ENCODE measurements around the gene FMN1. TPM values are rescaled to one million over a fixed set of nuclear protein-coding genes. Genes with fewer than 3 reads are reported as not detected.

Gene FMN1
- total RNA-seq, 1 experiment from 2014 or later: 25.8 TPM

GRCh38 chr15:33204087-33204486 lies 9.6 kb upstream of the FMN1 start:
- Histone ChIP-seq H3K9me3 (ENCODE audit: insufficient read depth, low read depth) (no peaks in the 10 kb centered on the region), H4K20me1 (ENCODE audit: insufficient read depth) (no peaks in the 10 kb centered on the region), H3K27ac (no peak overlapping the region), H3K9me2 (ENCODE audit: insufficient read depth) (no peaks in the 10 kb centered on the region), H3K36me3 (ENCODE audit: low read depth) (no peaks in the 10 kb centered on the region), H2AFZ (no peak overlapping the region), H3K4me3 (no peak overlapping the region), H3K4me2 (no peak overlapping the region), H3F3A (ENCODE audit: insufficient read depth, low read depth) (peaks cover 25% of the 10 kb centered on the region; the same call in 1 of the 2 replicates), H3K27me3 (ENCODE audit: insufficient read depth, low read depth) (no peaks in the 10 kb centered on the region), H3K79me2 (ENCODE audit: low read depth) (no peaks in the 10 kb centered on the region), H3K4me1 (replicated peaks; ENCODE audit: insufficient read depth) (peaks cover 41% of the 10 kb centered on the region)
- intact Hi-C loops (cut with micrococcal nuclease; ENCODE audit: unreplicated experiment): loop anchor here (5.0 to 10.0 kb wide), 4 partner anchors 69 to 549 kb away; no protein-coding TSS in a partner anchor
- TF ChIP-seq CTCF (conservative IDR thresholded peaks at IDR 0.05) (no peak), EZH2 (IDR thresholded peaks at IDR 0.05; ENCODE audit: low read depth) (no peak)
- BruUV-seq (replicated peaks): no TSS peak
- ChIA-PET CTCF (no interaction called here), POLR2A (ENCODE audit: unreplicated experiment) (no interaction called here)
- DNase-seq: no peak

DNA sequence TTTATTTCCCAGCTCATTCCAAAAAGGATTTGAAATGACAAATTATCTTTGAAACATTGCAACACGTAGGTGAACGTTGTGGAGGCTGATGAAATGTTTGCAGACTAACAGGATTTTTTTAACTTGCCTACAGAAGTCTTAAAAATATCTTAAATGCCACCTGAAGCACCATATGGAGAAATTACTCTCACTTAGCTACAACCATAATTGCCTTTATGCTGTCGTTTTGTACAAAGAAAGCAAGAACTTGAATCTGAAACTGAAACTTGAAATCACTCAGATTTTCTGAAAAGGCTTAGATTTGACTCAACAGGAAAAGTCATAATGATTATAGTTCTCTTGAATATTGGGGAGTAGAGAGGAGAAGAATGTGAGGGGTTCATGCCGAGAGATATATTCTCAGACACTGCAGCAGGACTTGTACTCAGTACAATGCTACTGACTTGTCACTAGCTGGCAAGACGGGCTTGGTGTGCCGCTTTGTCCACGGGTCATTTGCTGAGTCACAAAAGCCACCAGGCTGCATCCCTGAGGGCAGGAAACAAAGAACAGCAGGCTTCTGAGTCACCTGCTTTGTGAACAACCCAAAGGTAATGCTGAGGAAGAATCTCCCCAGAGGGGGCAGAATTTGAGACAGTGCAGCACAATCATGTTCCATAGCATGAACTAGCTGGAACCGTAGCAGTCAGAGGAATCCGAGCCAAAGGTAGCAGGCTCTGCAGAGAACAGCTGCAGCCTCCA lies 7.1 kb upstream of the FMN1 start:
- DNase-seq: peak; percentile 89 to 96
- Histone ChIP-seq H3K4me3 (peak overlapping the region; percentile 53), H3K9me3 (ENCODE audit: insufficient read depth, low read depth) (no peaks in the 10 kb centered on the region), H3F3A (ENCODE audit: insufficient read depth, low read depth) (peaks cover 25% of the 10 kb centered on the region; the same call in 1 of the 2 replicates), H2AFZ (no peak overlapping the region), H4K20me1 (ENCODE audit: insufficient read depth) (no peaks in the 10 kb centered on the region), H3K9me2 (ENCODE audit: insufficient read depth) (no peaks in the 10 kb centered on the region), H3K27me3 (ENCODE audit: insufficient read depth, low read depth) (no peaks in the 10 kb centered on the region), H3K4me2 (peak overlapping the region; percentile 84), H3K27ac (peak overlapping the region; percentile 99), H3K4me1 (replicated peaks; ENCODE audit: insufficient read depth) (peaks cover 41% of the 10 kb centered on the region), H3K79me2 (ENCODE audit: low read depth) (no peaks in the 10 kb centered on the region), H3K36me3 (ENCODE audit: low read depth) (no peaks in the 10 kb centered on the region)
- ChIA-PET POLR2A (ENCODE audit: unreplicated experiment) (interaction anchor here (0.5 to 0.7 kb wide), 3 partner anchors 21 to 1018 kb away, joined by 3 to 5 read pairs (median 3); no protein-coding TSS in a partner anchor), CTCF (interaction anchor here (0.7 kb wide), 1 partner anchor 10 kb away, joined by 4 read pairs; no protein-coding TSS in a partner anchor)
- TSS peak; percentile 87 for BruUV-seq (replicated peaks)
- intact Hi-C loops (cut with micrococcal nuclease; ENCODE audit: unreplicated experiment): loop anchor here (2.0 to 10.0 kb wide), 5 partner anchors 67 to 547 kb away; no protein-coding TSS in a partner anchor
- TF ChIP-seq EZH2 (IDR thresholded peaks at IDR 0.05; ENCODE audit: low read depth): no peak
- peak; percentile 58 for TF ChIP-seq CTCF (conservative IDR thresholded peaks at IDR 0.05)

DNA sequence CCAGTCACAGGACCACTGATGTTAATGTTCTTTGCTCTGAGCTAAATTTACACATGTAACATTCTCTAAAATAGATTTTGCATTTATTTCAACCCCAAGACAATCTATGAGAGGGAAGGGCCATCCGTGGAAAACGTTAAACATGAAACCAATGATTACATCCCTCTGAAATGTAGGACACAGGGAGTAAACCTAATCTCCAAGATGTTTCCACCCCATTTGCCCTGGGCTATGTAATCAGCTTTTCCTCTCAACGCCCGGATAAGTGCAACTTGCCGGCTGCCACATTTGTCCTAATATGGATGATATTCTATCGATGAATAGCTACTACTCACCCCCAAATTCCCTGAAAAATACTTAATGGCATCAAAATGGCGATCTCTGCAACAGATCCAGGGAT lies 6.4 kb upstream of the FMN1 start:
- Histone ChIP-seq H3K27me3 (ENCODE audit: insufficient read depth, low read depth) (no peaks in the 10 kb centered on the region), H4K20me1 (ENCODE audit: insufficient read depth) (no peaks in the 10 kb centered on the region), H3F3A (ENCODE audit: insufficient read depth, low read depth) (peaks cover 25% of the 10 kb centered on the region; the same call in 1 of the 2 replicates), H3K79me2 (ENCODE audit: low read depth) (no peaks in the 10 kb centered on the region), H3K4me2 (peak overlapping the region; percentile 84), H3K9me3 (ENCODE audit: insufficient read depth, low read depth) (no peaks in the 10 kb centered on the region), H3K4me1 (replicated peaks; ENCODE audit: insufficient read depth) (peaks cover 41% of the 10 kb centered on the region), H2AFZ (0 out of 2 replicates have a peak overlapping the region, but pooled peaks have one; percentile 28), H3K27ac (peak overlapping the region; percentile 99), H3K9me2 (ENCODE audit: insufficient read depth) (no peaks in the 10 kb centered on the region), H3K4me3 (peak overlapping the region; percentile 53), H3K36me3 (ENCODE audit: low read depth) (no peaks in the 10 kb centered on the region)
- ChIA-PET POLR2A (ENCODE audit: unreplicated experiment) (interaction anchor here (0.6 to 0.7 kb wide), 3 partner anchors 93 to 1019 kb away, joined by 3 to 7 read pairs (median 5); no protein-coding TSS in a partner anchor), CTCF (interaction anchor here (0.6 kb wide), 1 partner anchor 69 kb away, joined by 15 read pairs; no protein-coding TSS in a partner anchor)
- DNase-seq: peak; percentile 41 to 87
- BruUV-seq (replicated peaks): no TSS peak
- no peak for TF ChIP-seq CTCF (conservative IDR thresholded peaks at IDR 0.05)
- TF ChIP-seq EZH2 (IDR thresholded peaks at IDR 0.05; ENCODE audit: low read depth): no peak
- intact Hi-C loops (cut with micrococcal nuclease; ENCODE audit: unreplicated experiment): loop anchor here (2.0 to 10.0 kb wide), 5 partner anchors 66 to 546 kb away; no protein-coding TSS in a partner anchor
